HG02588 (cell line): Measurements from ENCODE around the gene LRP11.
"Not testable (repeated sequence)": the region's sequence is repeated elsewhere in the genome, so short reads cannot be mapped to it uniquely, and the experiment has no call there.

Experiments used
- ATAC-seq: cut with Tn5 transposase; IDR thresholded peaks from one replicate; pipeline ENCODE4 v1.9.1; 2021; ENCODE audit warnings: mild to moderate bottlenecking, moderate library complexity; ENCODE audit not compliant: unreplicated experiment

LRP11 gene

GRCh38 chr6:149897855-149898744, 33.9 kb upstream of the LRP11 start, which contains the start of gene RAET1E:
Gene RAET1E, minus strand, starts transcription at chr6:149898113. Its CDS starts 7,212 bp downstream, at chr6:149890901.
- ATAC-seq: no peak

GRCh38 chr6:149897015-149897697, 33.0 kb upstream of the LRP11 start:
- ATAC-seq: no peak

- ATAC-seq: no peak
Observed at GRCh38 chr6:149896491-149896890, 32.3 kb upstream of the LRP11 start.

- ATAC-seq: no peak
Observed at GRCh38 chr6:149895833-149896271, 31.7 kb upstream of the LRP11 start.

- no peak for ATAC-seq
Observed at GRCh38 chr6:149895048-149895590, 31.0 kb upstream of the LRP11 start.

- ATAC-seq: not testable (repeated sequence)
Observed at GRCh38 chr6:149891864-149892263, 27.7 kb upstream of the LRP11 start.

- no peak for ATAC-seq
Observed at GRCh38 chr6:149891259-149891658, 27.1 kb upstream of the LRP11 start.

GRCh38 chr6:149890629-149891045, 26.5 kb upstream of the LRP11 start:
- no peak for ATAC-seq

GRCh38 chr6:149889326-149889725, 25.2 kb upstream of the LRP11 start:
- no peak for ATAC-seq

- no peak for ATAC-seq
Observed at GRCh38 chr6:149888659-149889058, 24.5 kb upstream of the LRP11 start.

- no peak for ATAC-seq
Observed at GRCh38 chr6:149888093-149888492, 23.9 kb upstream of the LRP11 start.

GRCh38 chr6:149887343-149887742, 23.2 kb upstream of the LRP11 start:
- no peak for ATAC-seq

GRCh38 chr6:149885888-149886287, 21.7 kb upstream of the LRP11 start:
- ATAC-seq: no peak

GRCh38 chr6:149884617-149885016, 20.5 kb upstream of the LRP11 start:
- no peak for ATAC-seq

- no peak for ATAC-seq
Observed at GRCh38 chr6:149884215-149884614, 20.1 kb upstream of the LRP11 start.

GRCh38 chr6:149881860-149882259, 17.7 kb upstream of the LRP11 start:
- ATAC-seq: no peak

- ATAC-seq: no peak
Observed at GRCh38 chr6:149881066-149881766, 17.1 kb upstream of the LRP11 start.

- no peak for ATAC-seq
Observed at GRCh38 chr6:149877659-149878058, 13.5 kb upstream of the LRP11 start.

- ATAC-seq: no peak
Observed at GRCh38 chr6:149876241-149876933, 12.2 kb upstream of the LRP11 start.

- ATAC-seq: no peak
Observed at GRCh38 chr6:149872233-149872632, 8.1 kb upstream of the LRP11 start.
